T-helper 9 cell (primary cell): ENCODE data around the gene SCARB2.
"Not testable (repeated sequence)": the region's sequence is repeated elsewhere in the genome, so short reads cannot be mapped to it uniquely, and the experiment has no call there.

Source experiments
- DNase-seq: peaks from one replicate; pipeline ENCODE4 v3.0.0-alpha.2; 2020
- total RNA-seq, 2 donors: gene quantifications; one replicate each; lab custom pipeline; 2026; lab: John Stamatoyannopoulos, UW

SCARB2 gene, protein sequence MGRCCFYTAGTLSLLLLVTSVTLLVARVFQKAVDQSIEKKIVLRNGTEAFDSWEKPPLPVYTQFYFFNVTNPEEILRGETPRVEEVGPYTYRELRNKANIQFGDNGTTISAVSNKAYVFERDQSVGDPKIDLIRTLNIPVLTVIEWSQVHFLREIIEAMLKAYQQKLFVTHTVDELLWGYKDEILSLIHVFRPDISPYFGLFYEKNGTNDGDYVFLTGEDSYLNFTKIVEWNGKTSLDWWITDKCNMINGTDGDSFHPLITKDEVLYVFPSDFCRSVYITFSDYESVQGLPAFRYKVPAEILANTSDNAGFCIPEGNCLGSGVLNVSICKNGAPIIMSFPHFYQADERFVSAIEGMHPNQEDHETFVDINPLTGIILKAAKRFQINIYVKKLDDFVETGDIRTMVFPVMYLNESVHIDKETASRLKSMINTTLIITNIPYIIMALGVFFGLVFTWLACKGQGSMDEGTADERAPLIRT
- 39.6 to 43.0 reads per million in 2 donors for total RNA-seq

DNA sequence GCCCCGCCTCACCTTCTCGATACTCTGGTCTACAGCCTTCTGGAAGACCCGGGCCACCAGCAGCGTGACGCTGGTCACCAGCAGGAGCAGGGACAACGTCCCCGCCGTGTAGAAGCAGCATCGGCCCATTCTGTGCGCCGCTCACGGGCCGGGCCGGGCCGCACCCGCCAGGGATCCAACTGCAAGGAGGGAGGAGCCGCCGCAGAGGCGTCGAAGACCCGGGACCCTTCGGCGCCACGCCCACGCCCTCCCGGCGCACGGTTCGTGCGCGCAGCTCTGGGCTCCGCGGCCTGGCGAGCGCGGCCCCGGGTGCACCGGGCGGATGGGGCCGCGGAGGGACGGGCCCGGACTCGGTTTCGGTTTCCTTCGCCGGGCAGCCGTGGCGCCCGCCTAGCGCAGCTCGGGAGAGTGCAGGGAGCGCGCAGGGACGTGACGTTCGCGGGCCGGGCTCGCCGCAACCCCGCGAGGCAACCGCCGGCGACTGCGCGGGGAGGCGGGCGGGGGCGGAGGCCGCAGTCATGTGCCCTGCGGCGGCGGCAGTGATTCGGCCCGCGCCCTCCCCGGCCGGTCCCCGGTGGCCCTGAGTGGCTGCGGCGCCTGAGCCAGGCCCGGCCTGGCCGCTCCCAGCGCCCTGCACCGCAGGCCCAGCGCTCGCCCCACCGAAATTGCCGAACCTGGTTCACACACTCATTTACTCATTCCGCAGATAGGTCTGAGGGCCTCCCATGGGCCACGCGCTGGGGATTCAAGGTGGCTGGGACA, at the start of gene SCARB2:
SCARB2 (minus strand) TSS at position 410 of the 762 bp plus-strand sequence; CDS start at position 129, 281 bp downstream.
- DNase-seq, result peak; percentile 65

DNA sequence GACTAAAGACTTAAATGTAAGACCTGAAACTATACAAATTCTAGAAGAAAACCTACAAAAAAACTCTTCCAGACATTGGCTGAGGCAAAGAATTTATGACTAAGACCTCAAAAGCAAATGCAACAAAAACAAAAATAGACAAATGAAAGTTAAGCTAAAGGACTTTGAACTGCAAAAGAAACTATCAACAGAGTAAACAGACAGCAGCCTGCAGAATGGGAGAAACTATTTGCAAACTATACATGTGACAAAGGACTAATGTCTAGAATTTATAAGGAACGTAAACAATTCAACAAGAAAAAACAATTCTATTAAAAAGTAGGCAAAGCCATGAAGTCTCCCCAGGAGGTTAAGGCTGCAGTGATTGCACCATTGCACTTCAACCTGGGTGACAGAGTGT, 46.9 kb upstream of the SCARB2 start:
- DNase-seq, result no peak

DNA sequence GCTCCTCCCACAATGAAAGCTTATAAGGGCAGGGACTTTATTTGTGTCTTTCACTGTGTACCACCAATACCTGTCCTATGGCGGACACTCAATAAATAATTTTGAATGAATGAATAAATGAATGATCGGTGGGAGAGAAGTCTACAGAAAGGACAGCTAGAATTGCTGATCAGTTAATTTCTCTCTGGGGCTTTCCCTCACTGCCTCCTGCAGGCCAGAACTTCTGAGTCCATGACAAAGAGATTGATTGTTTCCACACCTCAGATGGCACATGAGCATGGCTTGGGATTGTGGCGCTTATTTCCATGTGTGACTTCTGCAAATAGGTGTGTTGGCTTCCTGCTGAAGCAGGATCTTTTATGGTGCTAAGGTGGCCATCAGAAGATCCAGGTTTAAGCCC, 44.2 kb upstream of the SCARB2 start:
- DNase-seq, result no peak

DNA sequence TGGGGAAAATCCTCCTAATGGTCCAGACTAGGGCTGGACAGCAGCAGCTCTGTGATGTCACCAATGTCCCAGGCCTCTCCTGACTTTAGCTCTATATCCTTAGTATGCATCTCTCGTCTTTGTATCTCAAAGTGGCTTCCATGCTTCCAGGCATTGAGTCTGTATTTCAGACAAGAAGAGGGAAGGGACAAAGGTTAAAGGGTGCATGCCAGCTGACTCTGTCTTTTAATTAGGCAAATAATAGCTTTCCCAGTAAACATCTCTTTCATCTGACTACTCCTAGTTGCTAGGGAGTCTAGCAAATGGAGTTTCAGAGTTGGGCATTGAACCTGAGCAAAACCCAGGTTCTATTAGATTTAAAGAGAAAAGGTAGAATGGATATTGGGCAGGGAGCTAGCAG, 43.3 kb upstream of the SCARB2 start:
- no peak for DNase-seq

DNA sequence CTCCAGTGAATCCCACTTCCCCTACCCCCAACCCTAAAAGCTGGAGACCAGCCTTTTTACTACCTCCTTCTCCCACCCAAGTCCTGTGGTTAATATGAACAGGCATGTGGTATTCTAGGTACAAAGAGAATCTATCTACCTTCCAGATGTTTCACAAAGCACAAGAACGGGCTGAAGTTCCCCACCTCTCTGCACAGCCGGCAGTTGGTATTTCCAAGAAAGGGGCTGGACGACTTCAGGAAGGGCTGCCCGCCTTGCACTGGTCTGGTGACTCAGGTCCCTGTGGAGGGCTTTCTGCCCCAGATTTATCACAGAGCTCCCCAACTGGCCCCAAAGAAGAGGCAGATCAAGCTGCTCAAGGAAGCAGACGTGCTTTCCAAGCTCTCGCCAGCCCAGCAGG, 42.4 kb upstream of the SCARB2 start:
- DNase-seq, result no peak

DNA sequence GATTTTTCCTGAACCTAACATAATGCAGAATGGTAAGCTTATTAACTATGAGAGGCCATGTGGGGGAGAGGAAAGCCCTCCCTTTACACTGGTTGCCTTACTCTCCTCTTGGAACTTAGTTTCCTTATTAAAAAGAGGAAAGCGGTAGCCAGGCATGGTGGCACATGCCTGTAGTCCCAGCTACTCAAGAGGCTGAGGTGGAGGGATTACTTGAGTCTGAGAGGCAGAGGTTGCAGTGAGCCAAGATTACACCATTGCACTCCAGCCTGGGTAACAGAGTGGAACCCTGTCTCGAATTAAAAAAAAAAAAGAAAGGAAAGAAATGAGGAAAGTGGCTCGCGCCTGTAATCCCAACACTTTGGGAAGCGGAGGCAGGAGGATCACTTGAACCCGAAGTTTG, 39.9 kb upstream of the SCARB2 start:
- DNase-seq, result no peak

DNA sequence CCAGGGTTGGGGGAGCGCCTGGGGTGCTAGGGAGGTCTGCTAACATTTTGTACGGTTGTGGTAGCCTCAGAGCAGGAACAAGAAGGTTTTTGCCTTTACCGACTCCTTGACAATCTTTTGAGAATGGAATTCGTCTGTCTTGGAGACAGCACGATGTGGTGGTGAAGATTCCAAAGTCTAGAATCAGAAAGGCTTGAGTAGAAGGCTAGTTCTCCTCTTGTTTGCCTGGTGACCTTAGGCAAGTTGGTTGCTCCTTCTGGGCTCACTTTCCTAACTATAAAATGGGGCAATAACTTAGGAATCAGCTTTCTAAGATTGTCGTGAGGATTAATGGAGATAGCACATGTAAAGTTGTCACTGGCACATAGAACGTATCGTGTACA, 38.6 kb upstream of the SCARB2 start:
- DNase-seq, result no peak

DNA sequence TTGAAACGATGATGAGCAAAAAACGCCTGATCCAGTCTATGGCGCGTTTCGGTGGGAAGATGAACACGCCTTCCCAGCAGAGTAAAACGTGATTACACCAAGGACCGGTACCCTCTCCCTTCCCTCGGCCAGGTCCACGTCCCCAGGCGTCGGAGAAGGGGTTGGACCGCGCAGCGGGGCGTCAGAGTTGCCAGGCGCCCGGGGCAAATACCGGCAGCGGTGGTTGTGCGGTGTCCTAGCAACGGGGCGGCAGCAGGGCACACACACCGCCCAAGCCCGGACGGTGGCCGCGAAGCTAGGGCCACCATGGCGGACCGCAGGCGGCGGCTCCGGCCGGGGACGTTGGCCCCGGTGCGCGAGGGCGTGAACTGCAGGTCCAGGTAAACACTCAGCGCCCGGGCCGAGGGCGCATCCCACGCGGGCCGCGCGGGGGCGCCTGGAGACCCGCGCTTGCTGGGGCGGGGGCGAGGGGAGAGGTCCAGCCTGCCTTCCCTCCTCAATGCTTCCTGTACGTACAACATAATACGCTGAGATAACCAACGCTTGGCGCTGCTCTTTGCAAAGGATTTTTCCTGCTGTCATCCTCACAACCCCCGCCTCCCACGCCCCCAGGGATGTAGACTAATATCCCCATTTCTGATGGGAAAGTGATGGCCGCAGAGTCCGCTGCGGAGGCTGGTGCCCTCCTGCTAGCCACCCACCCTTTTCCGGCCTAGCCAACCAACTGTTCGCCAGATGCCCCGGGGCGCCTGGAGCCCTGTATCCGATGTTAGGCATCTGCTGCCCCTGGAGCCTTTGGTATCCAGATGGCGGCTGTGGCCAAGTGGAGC, 38.0 kb upstream of the SCARB2 start, which contains the start of gene FAM47E:
FAM47E (plus strand) TSS at position 281 of the 830 bp plus-strand sequence; CDS start at position 307, 26 bp downstream.
- peak; percentile 8 for DNase-seq

DNA sequence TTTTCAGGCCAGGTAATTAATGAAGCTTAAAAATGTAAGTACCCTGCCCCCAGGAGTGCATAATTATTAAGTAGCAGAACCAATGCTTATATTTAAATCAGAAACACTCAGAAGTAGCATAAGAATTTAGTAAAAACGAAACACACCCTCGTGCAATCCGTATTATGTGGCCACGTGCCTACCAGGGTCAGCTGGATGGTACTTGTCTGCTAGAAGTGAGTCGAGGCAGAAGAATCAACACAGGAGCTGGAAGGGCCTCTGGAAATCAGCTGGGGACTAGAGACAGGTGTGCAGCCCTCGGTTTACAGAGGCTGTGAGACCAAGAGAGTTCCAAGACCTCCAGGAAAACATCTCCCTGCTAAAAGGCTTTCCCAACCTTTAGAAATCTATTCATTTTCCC, 37.3 kb upstream of the SCARB2 start:
- no peak for DNase-seq

DNA sequence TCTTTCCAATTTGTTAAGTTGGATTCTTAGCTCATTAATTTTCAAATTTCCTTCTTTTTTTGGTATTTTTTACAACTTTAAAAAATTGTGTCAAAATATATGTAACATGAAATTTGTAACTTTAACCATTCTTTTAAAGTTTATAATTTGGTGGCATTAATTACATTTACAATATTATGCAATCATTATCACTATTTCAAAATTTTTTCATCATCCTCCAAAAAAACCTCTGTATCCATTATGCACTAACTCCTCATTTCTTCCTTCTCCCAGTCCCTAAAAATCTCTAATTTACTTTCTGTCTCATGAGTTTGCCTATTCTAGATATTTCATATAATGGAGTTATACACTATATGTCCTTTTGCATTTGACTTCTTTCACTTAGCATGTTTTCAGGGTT, 33.2 kb upstream of the SCARB2 start:
- DNase-seq, result no peak

DNA sequence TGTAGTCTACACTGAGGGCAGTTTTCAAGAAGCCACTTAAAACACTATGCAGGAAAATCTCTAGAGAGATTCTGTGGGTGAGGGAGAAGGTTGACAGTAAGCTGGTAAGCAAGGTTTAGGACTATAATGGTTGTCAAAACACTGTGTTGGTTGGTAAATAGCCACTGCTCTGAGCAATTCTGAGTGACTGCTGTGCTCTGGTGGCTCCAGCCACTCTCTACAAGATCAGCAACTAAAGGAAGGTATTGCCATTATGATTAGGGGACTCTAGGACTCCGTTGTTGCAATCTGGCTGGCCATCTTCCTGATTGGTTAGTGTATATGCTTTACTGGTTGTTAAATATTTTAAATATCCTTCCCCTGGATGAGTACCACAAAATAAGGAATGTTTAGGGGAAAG, 32.4 kb upstream of the SCARB2 start:
- DNase-seq, result no peak

DNA sequence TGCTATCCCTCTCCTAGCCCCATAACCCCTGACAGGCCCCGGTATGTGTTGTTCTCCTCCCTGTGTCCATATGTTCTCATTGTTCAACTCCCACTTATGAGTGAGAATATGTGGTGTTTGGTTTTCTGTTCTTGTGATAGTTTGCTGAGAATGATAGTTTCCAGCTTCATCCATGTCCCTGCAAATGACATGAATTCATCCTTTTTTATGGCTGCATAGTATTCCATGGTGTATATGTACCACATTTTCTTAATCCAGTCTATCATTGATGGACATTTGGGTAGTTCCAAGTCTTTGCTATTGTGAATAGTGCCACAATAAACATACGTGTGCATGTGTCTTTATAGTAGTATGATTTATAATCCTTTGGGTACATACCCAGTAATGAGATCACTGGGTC, 30.3 kb upstream of the SCARB2 start:
- DNase-seq, result not testable (repeated sequence)

DNA sequence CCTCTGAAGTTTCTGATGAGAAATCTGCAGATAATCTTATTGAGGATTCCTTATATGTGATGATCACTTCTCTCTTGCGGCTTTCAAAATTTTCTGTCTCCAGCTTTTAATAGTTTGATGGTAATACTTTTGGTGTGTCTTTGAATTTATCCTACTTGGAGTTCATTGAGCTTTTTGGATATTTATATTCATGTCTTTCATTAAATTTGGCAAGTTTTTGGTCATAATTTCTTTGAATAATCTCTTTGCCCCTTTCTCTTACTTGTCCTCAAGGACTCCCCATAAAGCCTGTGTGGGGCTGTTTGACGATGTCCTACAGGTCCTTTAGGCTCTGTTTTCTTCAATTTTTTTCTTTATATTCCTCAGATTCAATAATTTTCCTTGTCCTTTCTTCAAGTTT, 26.6 kb upstream of the SCARB2 start:
- DNase-seq, result no peak

DNA sequence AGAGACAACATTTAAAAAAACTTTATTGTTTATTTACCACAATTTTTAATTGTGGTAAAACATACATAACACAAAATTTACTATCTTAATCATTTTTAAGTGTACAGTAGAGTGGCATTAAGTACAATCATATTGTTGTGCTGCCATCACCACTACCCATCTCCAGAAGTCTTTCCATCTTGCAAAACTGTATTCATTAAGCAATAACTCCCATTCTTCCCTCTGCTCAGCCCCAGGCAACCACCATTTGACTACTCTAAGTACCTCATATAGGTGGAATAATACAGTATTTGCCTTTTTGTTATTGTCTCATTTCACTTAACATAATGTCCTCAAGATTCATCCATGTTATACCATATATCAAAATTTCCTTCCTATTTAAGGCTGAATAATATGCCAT, 25.1 kb upstream of the SCARB2 start:
- DNase-seq, result no peak

DNA sequence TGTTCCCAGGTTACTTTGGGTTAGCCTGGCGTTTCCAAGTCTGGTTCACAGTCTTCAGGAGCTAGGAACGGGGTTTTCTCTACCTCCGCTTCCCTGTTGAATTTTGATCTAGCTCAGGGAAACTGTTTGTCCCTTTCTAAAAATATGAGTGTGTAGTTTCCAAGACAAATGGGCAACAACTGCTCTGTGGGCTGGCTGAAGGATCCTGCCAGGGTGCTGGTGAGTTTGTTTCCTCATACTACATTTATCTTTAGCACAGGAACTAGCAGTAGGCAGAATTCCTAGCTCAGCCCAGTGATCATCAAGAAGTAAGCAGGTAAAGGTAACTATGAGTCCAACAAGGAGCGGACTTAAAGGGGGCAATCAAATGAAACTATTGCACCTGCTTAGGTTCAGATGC, 24.6 kb upstream of the SCARB2 start:
- DNase-seq, result no peak

DNA sequence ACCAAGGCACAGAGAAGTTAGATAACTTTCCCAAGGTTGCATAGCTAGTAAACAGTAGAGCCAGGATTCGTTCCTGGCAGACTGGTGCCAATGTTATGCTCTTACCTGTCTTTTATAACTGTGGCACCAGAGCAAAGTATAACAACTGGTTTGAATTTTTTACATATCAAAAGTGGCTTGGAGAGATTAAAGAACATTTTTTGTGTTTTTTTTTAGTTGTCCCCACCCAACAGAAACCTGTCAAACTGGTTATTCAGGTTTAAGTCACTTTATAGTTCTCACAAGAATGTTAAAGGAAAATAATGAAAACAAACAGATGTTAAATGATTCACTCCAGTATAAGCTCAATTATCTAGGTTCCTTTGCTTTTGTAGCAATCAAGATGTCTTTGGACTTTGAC, 22.3 kb upstream of the SCARB2 start:
- no peak for DNase-seq

DNA sequence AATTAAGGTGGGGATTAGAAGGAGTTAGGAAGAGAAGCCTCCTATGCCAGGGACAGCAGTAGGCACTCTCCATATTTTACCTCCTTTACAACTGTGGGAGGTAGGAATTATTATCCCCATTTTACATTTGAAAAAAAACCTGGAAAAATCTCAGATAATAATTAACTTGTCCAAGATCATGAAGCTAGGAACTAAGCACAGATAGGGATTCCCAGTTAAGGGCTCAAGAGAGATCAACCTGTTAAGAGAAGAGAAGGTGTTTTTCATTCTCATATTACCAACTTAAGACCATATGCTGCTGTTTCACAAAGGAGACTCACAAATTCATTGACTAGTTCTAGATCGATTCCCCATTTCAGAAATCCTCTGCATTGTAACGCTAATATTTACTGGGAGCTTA, 21.8 kb upstream of the SCARB2 start:
- DNase-seq, result no peak

DNA sequence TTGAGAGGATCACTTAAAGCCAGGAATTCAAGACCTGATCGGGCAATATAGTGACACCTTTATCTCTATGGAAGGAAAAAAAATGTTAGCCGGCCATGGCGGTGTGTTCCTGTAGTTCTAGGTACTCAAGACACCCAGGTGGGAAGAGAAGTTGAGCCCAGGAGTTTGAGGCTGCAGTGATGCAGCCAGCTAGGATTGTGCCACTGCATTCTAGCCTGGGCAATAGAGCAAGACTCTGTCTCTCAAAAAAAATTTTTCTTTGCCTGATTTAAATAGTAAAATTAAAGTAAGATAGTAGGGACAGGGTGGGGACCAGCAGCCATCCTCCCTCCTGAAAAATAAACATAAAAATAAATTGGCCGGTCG, 21.0 kb upstream of the SCARB2 start:
- DNase-seq, result no peak

DNA sequence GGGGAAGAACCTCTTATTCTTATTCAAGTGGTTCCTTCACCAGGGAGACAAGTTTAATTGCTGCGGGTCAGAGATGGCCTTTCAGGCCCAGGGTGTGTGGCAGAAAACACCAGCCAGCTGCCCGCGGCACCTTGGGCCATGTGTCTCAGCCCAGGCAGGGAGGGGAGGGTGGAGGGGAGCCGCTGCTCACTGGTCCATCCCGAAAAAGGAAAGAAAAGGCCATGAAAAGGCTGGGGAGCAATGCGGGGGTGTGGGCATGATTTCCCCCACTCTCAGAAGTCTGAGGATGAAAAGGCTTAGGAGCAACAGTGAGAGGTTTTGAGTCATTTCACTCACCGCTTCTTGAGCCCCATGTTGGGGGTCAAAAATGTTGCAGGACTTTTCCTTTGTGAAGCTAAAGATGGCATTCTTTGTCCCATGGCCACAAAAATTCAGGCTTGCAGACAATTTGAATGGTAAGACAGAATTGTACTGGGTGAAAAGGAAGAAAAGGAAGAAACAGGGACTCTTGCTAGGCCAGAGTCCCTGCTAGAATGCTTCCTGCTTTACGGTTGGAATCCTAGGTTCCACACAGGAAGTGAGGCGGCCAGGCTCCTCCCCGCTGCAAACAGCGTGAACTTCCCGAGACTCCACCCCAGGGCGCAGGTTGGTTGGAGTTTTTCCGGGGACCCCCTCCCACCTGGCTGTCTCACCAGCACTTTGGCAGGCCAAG, 20.5 kb upstream of the SCARB2 start:
- DNase-seq, result no peak

DNA sequence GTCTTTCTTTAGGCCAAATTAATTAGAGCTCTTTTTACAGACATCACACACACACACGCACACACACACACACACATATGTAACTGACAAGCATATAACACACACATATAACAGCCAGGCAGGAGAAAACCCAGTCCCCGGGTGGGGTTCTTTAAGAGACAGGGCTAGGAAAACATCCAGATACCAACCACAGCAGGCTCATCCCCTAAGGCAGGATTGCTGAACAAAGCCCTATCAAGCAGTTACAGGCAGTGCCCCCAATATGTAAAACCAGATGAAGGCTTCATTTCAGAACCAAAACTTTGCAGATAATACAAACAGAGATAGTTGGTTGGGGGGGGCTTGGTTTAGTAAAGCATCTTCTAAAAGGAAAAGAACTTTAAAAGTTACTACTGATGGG, 19.9 kb upstream of the SCARB2 start:
- no peak for DNase-seq

DNA sequence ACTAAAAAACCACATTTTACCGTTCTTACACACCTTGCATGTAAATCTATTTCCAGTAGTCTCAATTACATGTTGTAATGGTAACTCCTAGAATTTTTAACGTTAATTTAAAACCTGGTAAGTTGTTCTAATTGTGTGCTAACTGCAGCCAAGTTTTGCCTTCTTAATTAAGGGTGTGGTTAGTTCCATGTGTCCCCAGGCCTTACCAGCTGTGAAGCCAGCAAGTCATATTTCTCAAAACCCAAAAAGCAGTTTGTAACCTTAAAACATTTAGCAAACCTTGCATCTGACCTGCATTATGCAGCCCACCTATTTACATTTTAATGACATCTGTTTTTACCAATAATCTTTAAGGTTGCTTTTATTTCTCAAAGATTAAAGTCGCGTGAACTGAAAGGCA, 19.5 kb upstream of the SCARB2 start:
- no peak for DNase-seq

DNA sequence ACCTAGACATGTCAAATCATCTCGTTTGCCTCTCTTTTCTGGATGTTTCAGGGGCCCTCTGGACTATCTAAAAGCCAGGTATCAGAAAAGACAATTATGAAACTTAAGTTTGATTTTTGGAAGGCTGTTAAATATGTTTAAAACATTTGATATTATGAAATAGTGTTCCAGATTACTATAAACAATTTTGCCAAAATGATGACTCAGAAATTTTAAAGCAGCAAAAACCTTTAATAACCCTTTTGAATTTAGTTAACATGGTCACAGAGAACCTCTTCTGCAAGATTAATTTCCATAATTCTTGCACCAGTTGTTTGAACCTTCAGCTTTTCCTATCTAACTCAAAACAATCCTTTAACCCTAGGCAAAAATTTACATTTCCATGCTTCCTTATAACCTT, 19.1 kb upstream of the SCARB2 start:
- DNase-seq, result no peak

DNA sequence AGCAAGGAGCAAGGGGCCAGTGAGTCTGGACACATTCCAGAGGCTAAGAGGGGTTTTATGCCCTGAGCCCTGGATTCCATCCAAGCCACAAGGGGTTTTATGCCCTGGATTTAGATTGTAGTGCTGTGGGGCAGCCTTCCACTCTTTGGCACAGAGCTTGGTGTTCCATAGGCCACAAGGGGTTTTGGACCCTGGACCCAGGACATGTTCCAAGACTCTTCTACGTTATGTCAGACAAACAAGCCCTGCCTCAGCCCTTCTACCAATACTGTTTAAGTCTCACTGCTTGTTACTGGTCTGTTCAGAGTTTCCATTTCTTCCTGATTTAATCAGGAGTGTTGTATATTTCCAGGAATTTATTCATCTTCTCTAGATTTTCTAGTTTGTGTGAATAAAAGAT, 12.8 kb upstream of the SCARB2 start:
- no peak for DNase-seq
